NCI-H2227 treated with DMSO at 0.1 percent for 48 hours (cell line): Measurements from ENCODE around the gene FARP2.

Experiments
- DNase-seq: peaks from one replicate; lab custom pipeline; 2025; lab: John Stamatoyannopoulos, UW

Gene FARP2

DNA sequence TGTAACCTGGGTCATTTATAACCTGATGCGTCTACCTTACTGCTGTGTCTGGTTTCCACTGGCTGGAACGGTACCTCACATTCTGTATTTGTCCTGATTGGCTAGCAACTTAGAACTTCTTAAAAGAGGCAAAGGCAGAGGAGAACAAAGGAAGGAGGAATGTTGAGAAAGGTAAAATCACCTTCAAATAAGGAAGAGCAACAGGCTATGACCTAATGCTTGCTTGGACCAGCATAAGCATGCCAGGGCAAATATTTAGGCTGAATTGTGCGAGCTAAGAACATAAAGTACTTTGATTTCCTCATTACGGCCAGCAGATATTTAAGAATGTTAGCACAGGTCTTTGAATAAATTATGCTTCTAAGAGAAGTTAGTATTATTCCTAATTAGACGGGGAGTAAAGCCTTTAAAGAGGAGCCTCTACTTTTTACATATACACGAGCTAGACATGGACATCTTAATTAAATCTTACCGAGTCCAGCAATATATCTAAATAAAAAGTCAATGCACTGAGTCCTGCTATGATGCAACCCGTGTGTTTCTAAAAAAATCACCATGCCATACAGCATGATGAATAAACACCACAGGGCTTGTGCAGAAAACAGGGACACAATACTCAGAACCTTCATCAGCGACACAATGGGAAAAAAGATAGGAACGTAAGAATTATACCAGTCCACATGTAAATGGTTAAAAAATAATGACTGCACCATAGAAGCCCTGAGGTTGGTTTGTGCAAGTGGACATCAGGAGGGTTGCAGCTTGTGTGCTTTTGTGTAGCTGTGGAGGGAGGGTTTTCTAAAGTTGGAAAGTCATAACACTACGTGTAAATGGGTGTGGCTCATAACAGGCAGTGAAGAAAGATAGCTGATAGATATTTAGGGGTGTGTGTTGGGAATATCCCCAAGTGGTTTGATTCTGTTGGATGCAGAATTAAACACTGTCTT lies 26.1 kb upstream of the FARP2 start:
- DNase-seq = no peak

DNA sequence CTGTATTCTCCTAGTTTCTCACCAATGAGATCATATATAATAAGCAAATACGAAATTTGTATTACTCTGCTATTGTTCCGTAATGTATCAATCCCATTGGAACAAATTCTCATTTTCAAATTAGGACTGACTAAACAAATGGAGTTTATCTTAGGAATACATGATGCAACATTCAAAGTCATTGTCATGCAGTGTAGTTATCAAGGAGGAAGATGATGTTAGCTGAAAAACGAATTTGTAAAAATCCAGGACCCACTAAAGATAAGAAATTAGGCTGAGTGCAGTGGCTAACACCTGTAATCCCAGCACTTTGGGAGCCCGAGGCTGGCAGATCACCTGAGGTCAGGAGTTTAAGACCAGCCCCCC lies 25.5 kb upstream of the FARP2 start:
- no peak for DNase-seq

DNA sequence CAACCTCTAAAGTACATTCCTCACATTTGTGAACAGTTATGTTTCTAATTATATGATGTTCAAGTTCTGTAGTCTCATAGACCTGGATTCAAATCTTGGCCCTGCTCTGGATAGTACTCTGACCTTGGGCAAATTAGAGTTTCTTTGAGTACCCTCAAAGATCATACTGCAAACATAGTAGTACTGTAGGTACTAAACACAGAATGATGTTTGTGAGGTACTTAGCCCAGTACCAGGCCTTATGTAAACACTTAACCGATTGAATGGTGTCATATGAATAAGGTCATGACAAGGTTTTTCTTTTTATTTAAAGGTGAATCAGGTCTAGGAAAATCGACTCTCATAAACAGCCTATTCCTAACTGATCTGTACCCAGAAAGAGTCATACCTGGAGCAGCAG lies 21.3 kb upstream of the FARP2 start:
- DNase-seq = no peak

DNA sequence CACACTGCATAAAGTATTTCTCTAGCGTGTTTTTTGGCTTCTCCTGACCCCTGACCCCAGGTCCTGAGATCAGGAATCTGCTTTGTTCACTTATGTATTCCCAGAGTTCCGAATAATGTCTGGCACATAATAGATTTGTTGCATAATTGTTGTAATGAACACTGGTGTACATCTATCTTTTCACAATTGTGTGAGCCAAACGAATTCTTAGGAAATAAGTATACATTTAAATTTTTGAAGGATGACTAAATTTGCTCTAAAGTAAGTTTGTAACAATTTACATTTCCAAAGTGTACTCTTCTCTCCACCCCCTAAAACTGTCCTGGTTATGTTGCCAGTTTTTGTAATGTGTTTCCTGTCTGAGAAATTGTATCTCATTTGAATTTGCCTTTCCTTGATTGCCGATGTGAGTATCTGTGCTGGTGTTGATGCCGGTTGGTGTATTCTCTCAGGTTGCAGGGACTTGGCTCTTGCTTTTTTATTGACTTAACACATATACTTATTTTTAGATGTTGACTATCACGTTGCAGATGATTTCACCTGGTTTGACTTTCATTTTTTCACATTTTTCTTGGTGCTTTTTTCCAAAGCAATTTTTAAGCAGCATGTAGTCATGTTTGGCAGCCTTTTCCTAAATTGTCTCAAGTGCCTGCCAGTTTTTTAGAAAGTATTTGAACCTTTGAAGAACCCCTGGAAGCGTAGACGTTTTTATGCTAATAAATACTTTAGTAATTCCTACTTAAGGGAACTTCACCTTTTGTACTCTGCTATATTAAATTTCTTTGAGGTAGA lies 16.1 kb upstream of the FARP2 start:
- no peak for DNase-seq

DNA sequence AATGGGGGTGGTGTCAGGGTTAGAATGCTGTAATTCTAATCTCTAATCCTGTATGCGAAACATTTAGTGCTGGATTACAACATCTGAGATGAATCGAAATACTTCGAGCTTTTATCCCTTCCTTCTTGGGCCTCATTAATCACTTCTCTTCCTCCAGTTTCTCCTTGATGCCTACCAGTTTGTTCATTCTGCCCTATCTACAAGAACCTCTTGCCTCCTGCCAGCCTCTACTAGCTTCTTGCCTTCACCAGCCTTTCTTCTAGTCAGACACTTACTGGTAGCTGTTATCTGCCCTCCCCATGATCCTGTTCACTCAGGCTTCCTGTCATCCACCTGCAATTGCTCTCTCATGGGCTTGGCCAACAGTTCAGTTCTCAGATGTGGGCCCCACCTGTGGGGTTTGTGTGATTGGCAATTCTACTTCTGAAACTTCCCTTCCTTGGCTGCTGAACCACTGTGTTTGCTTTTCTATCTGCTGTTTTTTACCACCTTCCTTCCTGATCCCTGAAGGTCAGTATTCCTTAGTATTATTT lies 15.4 kb upstream of the FARP2 start:
- no peak for DNase-seq

DNA sequence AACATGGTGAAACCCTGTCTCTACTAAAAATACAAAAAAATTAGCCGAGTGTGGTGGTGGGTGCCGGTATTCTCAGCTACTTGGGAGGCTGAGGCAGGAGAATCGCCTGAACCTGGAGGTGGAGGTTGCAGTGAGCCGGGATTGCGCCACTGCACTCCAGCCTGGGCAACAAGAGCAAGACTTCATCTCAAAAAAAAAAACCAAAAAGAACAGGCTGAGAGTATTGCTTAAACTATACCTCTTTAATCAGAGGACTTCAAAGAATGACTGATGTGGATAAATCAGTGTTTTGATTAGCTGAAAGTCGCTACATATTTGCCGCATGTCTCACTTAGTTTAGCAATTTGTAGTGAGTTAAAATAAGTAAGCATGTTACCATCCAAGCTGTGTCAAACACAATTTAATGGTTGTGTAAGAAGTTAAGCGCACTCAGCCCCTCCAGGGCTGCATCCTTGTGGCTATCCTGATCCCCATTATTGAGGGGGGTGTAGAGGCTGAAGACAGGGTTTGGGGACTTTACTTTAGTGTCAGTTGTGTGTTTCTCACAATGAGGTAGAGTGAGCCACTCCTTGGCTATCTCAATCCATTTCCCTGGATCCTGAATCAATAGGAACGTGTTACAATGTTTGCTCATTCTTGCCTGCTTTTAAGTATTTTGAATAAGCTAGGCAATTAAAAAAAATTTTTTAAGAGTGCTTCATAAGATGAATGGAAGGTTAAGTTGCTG lies 11.0 kb upstream of the FARP2 start:
- no peak for DNase-seq

DNA sequence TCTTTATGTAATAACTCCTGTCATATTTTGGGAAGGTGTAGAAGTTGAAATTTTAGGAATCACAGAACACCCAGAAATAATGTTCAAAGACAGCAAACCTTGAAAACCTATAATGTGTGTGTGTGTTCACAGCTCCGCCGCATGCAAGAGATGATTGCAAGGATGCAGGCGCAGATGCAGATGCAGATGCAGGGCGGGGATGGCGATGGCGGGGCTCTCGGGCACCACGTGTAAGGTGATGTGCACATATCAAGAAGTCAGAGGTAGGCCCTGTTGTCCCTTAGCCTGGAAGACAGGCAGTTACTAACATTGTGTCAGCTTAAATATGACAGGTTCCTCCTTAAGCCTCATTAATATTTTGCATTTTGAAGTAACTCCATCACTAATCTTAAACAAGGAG lies 6.1 kb upstream of the FARP2 start:
- no peak for DNase-seq

DNA sequence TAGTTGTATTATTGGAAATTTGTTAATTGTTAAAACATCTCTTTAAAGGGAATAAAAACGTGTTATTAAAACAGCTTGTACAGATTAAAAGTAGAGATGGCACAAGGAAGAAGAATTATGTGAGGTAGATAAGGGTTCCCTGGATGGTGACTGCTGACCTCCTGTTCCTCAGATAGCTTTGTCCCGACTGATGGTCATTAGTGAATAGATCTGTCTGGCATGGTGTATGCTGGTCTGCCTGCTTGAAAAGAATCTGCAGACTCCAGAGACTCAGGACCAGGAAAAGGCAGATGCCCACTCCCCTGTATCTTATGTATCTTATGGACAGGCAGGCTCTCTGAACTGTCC lies 5.6 kb upstream of the FARP2 start:
- no peak for DNase-seq

DNA sequence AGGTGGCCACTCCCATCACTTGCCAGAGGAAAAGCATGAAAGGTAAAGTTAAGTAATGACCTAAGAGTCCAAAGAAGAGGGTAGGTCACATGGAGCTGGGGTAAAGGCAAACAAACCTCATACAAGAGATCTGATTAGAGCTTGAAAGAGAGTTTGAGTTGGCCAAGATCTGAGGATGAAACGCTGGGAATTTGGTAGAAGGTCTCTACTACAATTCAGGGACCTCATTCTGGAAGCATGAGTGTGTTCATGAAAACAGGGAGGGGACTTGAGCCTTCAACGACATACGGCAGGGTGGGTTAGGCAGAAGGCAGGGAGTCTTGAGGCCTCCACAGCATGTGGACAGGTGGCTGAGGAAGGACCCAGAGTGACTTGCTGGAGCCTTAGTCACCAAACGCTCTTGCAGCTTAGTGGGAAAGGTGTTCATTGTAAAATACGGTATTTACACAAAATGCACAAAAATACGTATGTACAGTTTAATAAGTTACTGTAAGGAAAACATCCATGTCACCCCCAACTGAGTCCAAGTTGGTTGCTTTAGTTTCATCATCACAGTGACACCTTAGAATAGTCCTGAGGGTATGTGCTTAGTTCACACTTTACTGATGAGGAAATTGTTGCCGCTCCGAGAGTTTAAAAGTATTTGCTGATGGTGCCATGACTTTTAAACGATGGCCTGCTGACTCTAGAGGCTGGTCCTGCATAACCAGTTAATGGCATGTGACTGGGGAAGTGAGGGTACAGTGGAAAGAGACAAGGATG lies 5.0 kb upstream of the FARP2 start:
- no peak for DNase-seq

DNA sequence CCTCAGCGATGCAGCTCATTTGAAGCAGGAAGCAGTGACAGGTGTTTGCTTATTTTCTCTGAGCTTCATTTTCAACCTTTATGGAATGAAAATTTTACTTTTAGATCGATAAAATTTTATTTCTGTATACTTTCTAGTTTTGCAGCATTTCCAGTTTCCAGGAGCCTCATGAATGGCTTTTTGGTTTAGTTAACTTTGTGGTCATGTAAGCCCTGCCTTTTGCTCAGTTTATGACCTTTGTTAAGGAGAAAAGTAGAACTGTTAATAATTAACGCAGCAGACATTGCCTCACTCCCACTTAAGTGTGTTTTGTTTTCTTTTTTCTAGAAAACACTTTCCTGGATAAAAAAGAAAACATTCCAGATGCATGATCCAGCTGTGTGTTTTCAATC lies 4.4 kb upstream of the FARP2 start:
- no peak for DNase-seq

DNA sequence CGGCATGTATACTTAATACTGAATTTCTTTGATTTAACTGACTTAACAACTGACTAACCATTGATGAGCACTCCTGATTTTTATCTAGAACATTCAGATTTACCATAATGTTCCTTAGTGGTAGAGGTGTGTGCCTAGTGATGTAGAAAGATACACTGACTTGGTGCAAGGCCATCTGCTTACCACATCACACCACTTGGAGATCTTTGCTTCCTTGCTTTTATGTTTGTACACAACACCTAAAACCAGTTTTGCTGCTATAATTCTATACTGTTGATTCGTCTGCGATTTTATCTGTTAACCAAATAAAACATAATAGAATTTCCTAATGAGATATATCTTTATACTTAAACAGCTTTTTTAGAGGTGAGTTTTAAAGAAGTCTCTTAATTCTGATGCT lies 3.9 kb upstream of the FARP2 start:
- DNase-seq = no peak

DNA sequence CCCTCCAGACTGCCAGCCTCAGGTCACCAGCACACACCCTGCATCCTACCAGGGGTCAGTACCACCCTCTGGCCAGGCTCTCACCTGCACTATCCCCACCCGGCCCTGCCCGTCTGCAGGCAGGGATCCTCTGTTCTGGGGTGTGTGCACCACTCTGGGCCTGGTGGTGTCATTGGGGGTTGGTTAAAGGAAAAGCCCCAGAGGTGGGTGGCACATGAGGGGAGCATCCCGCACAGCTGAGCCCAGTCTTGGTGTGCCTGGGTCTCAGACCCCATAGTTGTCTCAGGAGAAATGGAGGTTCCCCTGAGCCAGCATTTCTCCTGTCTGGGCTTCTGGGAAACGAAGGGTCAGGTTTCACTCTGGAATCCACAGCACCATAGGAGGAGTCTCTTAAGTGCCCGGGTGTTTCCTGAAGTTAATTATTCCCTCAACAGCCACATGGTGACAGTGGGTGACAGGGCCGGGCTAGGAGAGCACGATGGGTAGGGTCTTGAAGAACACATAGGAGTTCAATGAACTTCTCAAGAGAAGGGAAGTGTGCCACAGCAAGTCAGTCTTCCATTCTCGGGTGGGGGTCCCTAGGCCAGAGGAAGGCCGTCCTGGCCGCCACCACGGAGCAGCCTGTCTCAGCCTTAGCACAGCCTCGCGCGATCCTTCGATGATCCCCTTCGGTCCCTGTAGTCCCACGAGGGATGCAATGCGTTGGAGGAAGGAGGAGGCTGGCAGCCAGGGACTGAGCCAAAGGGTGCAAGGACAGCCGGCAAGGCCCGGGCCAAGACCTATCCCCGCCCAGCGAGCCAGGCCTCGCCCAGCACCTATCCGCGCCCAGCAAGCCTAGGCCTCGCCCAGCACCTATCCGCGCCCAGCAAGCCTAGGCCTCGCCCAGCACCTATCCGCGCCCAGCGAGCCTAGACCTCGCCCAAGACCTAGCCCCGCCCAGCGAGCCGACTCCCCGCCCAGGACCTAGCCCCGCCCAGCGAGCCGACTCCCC lies 1.1 kb upstream of the FARP2 start:
- peak; percentile 15 for DNase-seq

DNA sequence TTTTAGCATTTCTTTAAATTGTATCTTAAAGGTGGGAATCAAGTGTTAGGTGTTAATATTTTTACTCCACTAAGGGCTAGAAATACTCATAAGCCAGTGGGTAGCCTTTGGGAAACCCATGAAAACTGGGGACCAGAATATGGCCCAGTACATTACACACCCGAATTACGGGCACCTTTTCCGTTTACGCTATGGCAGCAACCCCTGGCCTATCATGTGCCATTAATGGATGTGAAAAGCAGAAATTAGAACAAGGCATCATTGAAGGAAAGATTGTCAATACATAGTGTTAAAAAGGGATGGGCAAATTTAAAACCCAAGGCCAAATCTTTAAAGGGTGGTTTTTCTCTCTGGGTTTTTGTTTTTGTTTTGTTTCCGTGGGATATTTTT lies 781 bp downstream of the FARP2 start:
- DNase-seq = no peak

DNA sequence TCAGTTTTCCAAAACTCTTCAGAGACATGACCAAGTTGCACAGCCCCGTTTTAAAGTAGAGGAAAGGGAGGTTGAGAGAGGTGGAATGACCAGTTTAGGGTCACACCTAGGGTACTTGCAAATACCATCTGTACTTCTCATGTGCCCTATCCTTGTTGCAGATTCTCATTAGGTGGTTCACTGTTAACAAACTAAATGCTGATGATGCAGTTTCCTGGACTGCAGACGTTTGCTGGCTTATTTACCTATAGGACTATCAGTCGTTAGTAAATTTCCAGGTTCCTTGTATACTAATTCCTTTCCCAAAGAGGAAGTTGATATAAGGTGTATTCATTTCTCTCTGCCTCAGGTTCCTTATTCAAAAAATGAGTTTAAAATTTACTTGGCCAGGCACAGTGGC lies 1.4 kb downstream of the FARP2 start:
- no peak for DNase-seq

DNA sequence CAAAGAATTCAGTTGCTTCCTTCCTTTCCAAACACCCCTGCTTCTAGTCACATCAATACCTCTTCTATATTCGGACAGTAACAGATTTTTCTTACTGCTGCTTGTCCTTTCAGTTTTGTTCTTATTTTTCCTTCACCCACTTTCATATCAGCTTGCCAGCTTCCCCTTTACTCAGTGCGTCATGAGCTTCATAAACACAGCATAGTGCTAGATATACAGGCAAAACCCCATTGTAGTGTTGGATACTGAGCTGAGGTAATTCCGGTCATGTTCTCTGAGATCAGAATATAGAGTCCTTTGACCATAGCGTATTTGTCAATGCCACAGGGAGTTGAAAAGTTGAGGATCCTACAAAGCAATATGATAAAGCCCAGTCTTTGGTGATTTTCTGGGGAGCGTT lies 2.4 kb downstream of the FARP2 start:
- no peak for DNase-seq

DNA sequence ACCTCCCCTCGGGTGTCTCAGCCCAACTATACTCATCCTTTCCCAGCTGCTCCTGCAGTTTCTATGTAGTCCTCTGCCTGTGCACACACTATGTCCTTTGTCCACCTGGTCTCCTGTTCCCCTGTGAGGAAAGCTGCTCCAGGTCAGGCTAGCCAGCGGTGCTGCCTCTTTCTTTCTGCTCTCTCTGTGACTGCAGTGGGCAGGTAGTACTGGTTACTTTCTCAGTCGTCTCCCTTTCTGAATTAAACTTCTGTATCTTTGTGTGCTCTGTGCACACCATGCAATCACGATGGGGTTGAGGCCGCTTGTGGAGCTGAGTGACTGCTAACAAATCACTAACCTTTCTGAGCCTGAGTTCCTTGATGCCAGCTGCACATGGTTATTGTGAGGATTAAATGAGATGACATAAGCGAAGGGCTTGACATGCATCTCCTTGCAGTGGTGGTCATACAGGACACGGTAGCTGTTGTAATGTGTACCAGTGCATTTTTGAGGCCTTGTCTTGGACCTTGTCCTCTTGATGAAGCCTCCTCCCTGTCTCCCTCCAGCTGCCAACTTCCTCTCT lies 3.5 kb downstream of the FARP2 start:
- DNase-seq = no peak

DNA sequence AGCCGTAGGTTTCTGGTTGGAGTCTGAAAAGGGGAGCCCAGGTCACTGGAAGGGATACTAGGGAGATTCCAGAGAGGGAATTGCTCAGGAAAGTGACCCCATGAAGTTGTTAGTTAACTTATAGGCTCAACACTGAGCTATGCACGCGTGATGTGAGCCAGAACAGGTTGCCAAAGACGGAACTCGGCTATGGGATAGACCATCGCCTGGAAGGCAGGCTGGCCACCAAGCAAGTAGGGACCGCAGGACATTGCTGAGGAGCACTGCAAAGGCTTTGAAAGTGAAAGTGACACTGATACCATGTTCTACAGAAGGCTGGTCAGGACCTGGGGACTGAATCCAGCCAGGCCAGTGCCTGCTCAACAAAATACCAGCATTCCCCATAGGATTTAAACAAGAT lies 7.3 kb downstream of the FARP2 start:
- DNase-seq = no peak

DNA sequence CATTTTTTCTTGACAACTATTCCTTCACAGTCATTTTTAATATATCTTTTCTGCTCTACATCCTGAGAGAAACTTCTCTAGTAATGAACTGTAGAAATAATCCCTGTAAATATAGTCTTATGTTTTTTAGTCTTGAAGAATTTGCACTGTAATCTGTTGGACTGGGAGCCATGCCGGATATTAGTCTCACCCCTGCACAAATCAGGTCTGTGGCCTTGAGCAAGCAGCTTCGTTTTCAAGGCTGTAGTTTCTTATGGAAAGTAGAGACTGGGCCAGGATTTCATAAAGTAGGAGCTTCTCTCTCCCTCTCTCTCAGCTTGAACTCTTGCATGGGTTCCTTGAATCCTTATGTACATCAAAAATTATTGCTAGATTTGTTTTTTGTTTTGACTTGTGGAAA lies 8.7 kb downstream of the FARP2 start:
- DNase-seq = no peak

DNA sequence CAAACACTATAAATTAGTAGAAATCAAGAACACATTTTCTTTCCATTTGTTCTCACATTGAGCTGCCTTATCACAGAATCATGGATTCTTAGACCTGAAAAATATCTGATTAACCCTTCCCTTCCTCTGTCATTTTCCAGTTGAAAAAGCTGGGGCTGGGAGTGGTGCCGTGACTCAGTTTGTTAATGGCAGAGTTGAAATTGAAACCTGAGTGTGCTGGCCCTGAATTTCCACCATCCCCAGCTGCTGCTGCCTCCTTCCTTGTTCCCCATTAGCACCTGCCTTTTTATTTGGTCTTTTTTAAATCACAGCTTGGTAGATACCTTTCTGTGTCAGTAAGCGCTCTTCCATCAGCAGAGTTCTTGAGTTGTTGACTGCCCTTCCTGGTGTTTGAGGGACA lies 10.6 kb downstream of the FARP2 start:
- DNase-seq = no peak

DNA sequence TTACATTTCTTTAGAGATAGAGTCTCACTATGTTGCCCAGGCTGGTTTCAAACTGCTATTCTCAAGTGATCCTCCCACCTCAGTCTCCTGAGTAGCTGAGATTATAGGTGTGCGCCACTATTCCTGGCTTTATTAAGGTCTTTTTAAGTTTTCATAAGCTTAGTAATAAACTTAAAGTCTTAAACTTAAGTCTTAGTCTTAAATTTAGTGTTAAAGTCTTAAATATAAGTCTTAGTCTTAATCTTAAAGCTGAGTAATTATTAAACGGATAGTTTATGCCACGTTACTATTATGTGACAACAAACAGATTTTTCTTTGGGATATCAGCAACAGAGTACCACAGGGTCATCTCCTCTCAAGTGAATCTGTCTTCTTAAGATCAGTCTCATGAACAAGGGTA lies 12.6 kb downstream of the FARP2 start:
- no peak for DNase-seq
